Left renal cortex interstitium (tissue), 4 donors: ENCODE results near the gene KLK15. TPM values are rescaled to one million over a fixed set of nuclear protein-coding genes. Genes with fewer than 3 reads are reported as not detected.
"Not testable (repeated sequence)": the region's sequence is repeated elsewhere in the genome, so short reads cannot be mapped to it uniquely, and the experiment has no call there.

ENCODE experiments used
- DNase-seq, 4 donors: peaks; one replicate each; pipeline ENCODE4 v3.0.0-alpha.2; 2013; ENCODE audit warnings: low read depth in 4 of 4, low spot score in 2 of 4, missing footprints in 1 of 4
- polyA plus RNA-seq, 4 donors: library from polyadenylated mRNA; unstranded; fragments of 120-200 nt; gene quantifications; one replicate each; pipeline ENCODE4 v1.2.1, GENCODE V29; 2013; ENCODE audit not compliant: insufficient read length in 4 of 4

Gene KLK15
- polyA plus RNA-seq, 4 donors, result not detected

- DNase-seq, result no peak
These were observed 10.6 kb downstream of the KLK15 start for GRCh38 chr19:50822661-50823208.

GRCh38 chr19:50821622-50822021, 11.8 kb downstream of the KLK15 start:
- DNase-seq, result no peak

- DNase-seq, result no peak
These were observed 12.1 kb downstream of the KLK15 start for GRCh38 chr19:50821248-50821612.

- DNase-seq, result no peak
These were observed 12.7 kb downstream of the KLK15 start for GRCh38 chr19:50820549-50821247.

- no peak for DNase-seq
These were observed 13.3 kb downstream of the KLK15 start for GRCh38 chr19:50820086-50820485.

GRCh38 chr19:50819636-50820035, 13.7 kb downstream of the KLK15 start:
- DNase-seq, result no peak

- no peak for DNase-seq
These were observed 14.4 kb downstream of the KLK15 start for GRCh38 chr19:50818859-50819472.

GRCh38 chr19:50817941-50818858, 15.2 kb downstream of the KLK15 start:
- DNase-seq, result no peak

GRCh38 chr19:50815439-50815838, 17.9 kb downstream of the KLK15 start:
- no peak for DNase-seq

GRCh38 chr19:50814883-50815282, 18.5 kb downstream of the KLK15 start:
- DNase-seq, result no peak

- DNase-seq, result no peak
These were observed 20.9 kb downstream of the KLK15 start for GRCh38 chr19:50812474-50812873.

GRCh38 chr19:50811622-50812238, 21.6 kb downstream of the KLK15 start:
- not testable (repeated sequence) for DNase-seq

GRCh38 chr19:50808856-50809255, 24.5 kb downstream of the KLK15 start:
- DNase-seq, result no peak

- peak; percentile 98 to 99 (median 98) for DNase-seq
These were observed 28.7 kb downstream of the KLK15 start for GRCh38 chr19:50804420-50805272.

- DNase-seq, result no peak
These were observed 29.5 kb downstream of the KLK15 start for GRCh38 chr19:50803633-50804419.

- DNase-seq, result no peak
These were observed 32.3 kb downstream of the KLK15 start for GRCh38 chr19:50801107-50801506.

GRCh38 chr19:50799547-50799851, 33.9 kb downstream of the KLK15 start:
- no peak for DNase-seq

- no peak for DNase-seq
These were observed 34.5 kb downstream of the KLK15 start for GRCh38 chr19:50798659-50799546.
